T-cell (primary cell): Measurements from ENCODE around the gene CRB1. TPM values are rescaled to one million over a fixed set of nuclear protein-coding genes. Genes with fewer than 3 reads are reported as not detected.

Source experiments
- ATAC-seq, 4 experiments: fragments of 200-7000 bp in 3 of 4; fragments of 150-1000 bp in 1 of 4; cut with Tn5 transposase; replicated peaks in 1 of 4; 1 replicate in 3 of 4; 2 replicates in 1 of 4; pipeline ENCODE4 v1.10.0; 2021; ENCODE audit warnings: moderate library complexity in 3 of 4, mild to moderate bottlenecking in 2 of 4, moderate number of reproducible peaks in 1 of 4
- CTCF ChIA-PET, 2 donors: fragments of 300-600 bp; sonication (Branson Sonifier 250); formaldehyde crosslinking; loops; one replicate each; lab custom pipeline; 2022; ENCODE audit warnings: antibody characterized with exemption in 2 of 2; lab: Charles Lee
- POLR2A ChIA-PET, 2 donors: fragments of 300-600 bp; sonication (Branson Sonifier 250); formaldehyde crosslinking; loops; one replicate each; lab custom pipeline; 2022; ENCODE audit warnings: antibody characterized with exemption in 2 of 2; lab: Charles Lee
- DNase-seq, 35 experiments: peaks; one replicate each; pipeline versions ENCODE4 v3.0.0 to v3.0.0-alpha.2; 2013 to 2023
- H3K27ac ChIP-seq: one replicate; pipeline ENCODE4 v1.5.1; 2013; ENCODE audit warnings: low read length
- H3K27me3 ChIP-seq, 2 experiments: replicated peaks in 1 of 2; 1 replicate in 1 of 2; 2 replicates in 1 of 2; pipeline versions ENCODE4 v1.6.1 to v1.7.0; 2013; ENCODE audit warnings: low read length in 1 of 2, mixed read lengths in 1 of 2; ENCODE audit not compliant: control insufficient read depth in 2 of 2, insufficient read depth in 2 of 2; ENCODE audit errors: extremely low read depth in 1 of 2
- H3K36me3 ChIP-seq, 2 donors: 1 replicate in 1 of 2; 2 replicates in 1 of 2; pipeline versions ENCODE4 v1.6.1 to v1.7.0; 2013; ENCODE audit warnings: low read length in 1 of 2; ENCODE audit not compliant: control insufficient read depth in 2 of 2, insufficient read depth in 1 of 2; ENCODE audit errors: extremely low read depth in 1 of 2
- H3K4me1 ChIP-seq, 2 experiments: 1 replicate in 1 of 2; 2 replicates in 1 of 2; pipeline versions ENCODE4 v1.6.1 to v1.7.0; 2013; ENCODE audit warnings: low read length in 2 of 2, mixed read lengths in 1 of 2; ENCODE audit not compliant: insufficient read depth in 2 of 2, control insufficient read depth in 1 of 2; ENCODE audit errors: extremely low read depth in 1 of 2
- H3K4me3 ChIP-seq, 2 donors: 1 replicate in 1 of 2; 2 replicates in 1 of 2; pipeline versions ENCODE4 v1.5.1 to v1.7.0; 2013; ENCODE audit warnings: mild to moderate bottlenecking in 2 of 2, low read length in 1 of 2, moderate library complexity in 1 of 2; ENCODE audit not compliant: control insufficient read depth in 1 of 2; ENCODE audit errors: extremely low read depth in 1 of 2
- H3K9me3 ChIP-seq: 2 replicates; pipeline ENCODE4 v1.7.0; 2013
- H3K27ac Mint-ChIP-seq, 2 donors: one replicate each; pipeline ENCODE4 v1.8.0; 2020 to 2021; ENCODE audit warnings: mild to moderate bottlenecking in 2 of 2, mixed read lengths in 2 of 2
- H3K27me3 Mint-ChIP-seq, 2 donors: one replicate each; pipeline ENCODE4 v1.8.0; 2021 to 2022; ENCODE audit warnings: mixed read lengths in 2 of 2
- H3K36me3 Mint-ChIP-seq: one replicate; pipeline ENCODE4 v1.8.0; 2021; ENCODE audit warnings: mixed read lengths
- H3K4me1 Mint-ChIP-seq, 3 donors: one replicate each; pipeline ENCODE4 v1.8.0; 2020 to 2022; ENCODE audit warnings: mixed read lengths in 3 of 3, mild to moderate bottlenecking in 1 of 3
- H3K4me3 Mint-ChIP-seq, 3 donors: one replicate each; pipeline ENCODE4 v1.8.0; 2020 to 2022; ENCODE audit warnings: mild to moderate bottlenecking in 3 of 3, mixed read lengths in 3 of 3, moderate library complexity in 3 of 3
- H3K9me3 Mint-ChIP-seq, 3 donors: one replicate each; pipeline ENCODE4 v1.8.0; 2020 to 2022; ENCODE audit warnings: mixed read lengths in 3 of 3
- WGBS: methylation state at CpG from one replicate; pipeline ENCODE4 v1.1.5; 2013; ENCODE audit warnings: missing lambda C conversion rate; ENCODE audit not compliant: insufficient coverage; 5-methylcytosine and 5-hydroxymethylcytosine counted together
- total RNA-seq, 35 experiments: library from RNA in 6 of 35; stranded (reverse) in 6 of 35; fragments of 120-200 nt in 1 of 35; gene quantifications; one replicate each; pipeline versions ENCODE4 v1.2.1 to v1.2.4 and lab custom pipeline; 2013 to 2026

The CRB1 gene
- total RNA-seq, 5 donors from 2014 or later (not counting 1 experiment from before 2014, with no cell fraction given): 0.09 to 0.47 (median 0.33) TPM

- Mint-ChIP-seq H3K36me3 (no peaks in the 10 kb centered on the region), H3K27me3 (peaks cover 0 to 6% of the 10 kb centered on the region in 2 donors), H3K27ac (no peak overlapping the region), H3K9me3 (no peaks in the 10 kb centered on the region), H3K4me1 (no peaks in the 10 kb centered on the region), H3K4me3 (no peak overlapping the region)
- DNase-seq (no peak), ATAC-seq (no peak)
- Histone ChIP-seq H3K27me3 (no peaks in the 10 kb centered on the region), H3K36me3 (no peaks in the 10 kb centered on the region), H3K4me3 (no peak overlapping the region), H3K4me1 (no peaks in the 10 kb centered on the region), H3K9me3 (no peaks in the 10 kb centered on the region), H3K27ac (no peak overlapping the region)
- 100% methylated on average over 4 of the region's 7 CpGs for WGBS
- POLR2A ChIA-PET: no interaction called here
- CTCF ChIA-PET: interaction anchor here in 1 of 2 donors (1.0 kb wide), 1 partner anchor 17 kb away, joined by 3 read pairs; no protein-coding TSS in a partner anchor
These were observed 99.6 kb downstream of the CRB1 start for GRCh38 chr1:197367627-197368026.

GRCh38 chr1:197374428-197374827 is 106.4 kb downstream of the CRB1 start:
- H3K4me1 Mint-ChIP-seq: peaks cover 0 to 7% (median 3%) of the 10 kb centered on the region in 3 donors
- no peaks in the 10 kb centered on the region for H3K36me3 ChIP-seq
- H3K4me1 ChIP-seq: no peaks in the 10 kb centered on the region
- no peak for DNase-seq
- H3K27ac Mint-ChIP-seq: no peak overlapping the region
- POLR2A ChIA-PET: no interaction called here
- no peak overlapping the region for H3K4me3 ChIP-seq
- H3K27me3 ChIP-seq: no peaks in the 10 kb centered on the region
- no peak overlapping the region for H3K4me3 Mint-ChIP-seq
- no peaks in the 10 kb centered on the region for H3K36me3 Mint-ChIP-seq
- no peaks in the 10 kb centered on the region for H3K9me3 Mint-ChIP-seq
- H3K27ac ChIP-seq: no peak overlapping the region
- no peaks in the 10 kb centered on the region for H3K9me3 ChIP-seq
- WGBS: no CpG with 5 or more reads among the region's 1 CpG
- no peaks in the 10 kb centered on the region for H3K27me3 Mint-ChIP-seq
- CTCF ChIA-PET: no interaction called here
- peak in 1 of 4 experiments; percentile 35 for ATAC-seq

GRCh38 chr1:197384471-197384870 is 116.4 kb downstream of the CRB1 start:
- Histone ChIP-seq H3K4me1 (peaks cover 0 to under 1% of the 10 kb centered on the region in 2 experiments), H3K9me3 (no peaks in the 10 kb centered on the region), H3K4me3 (no peak overlapping the region), H3K27me3 (no peaks in the 10 kb centered on the region), H3K36me3 (no peaks in the 10 kb centered on the region), H3K27ac (no peak overlapping the region)
- ATAC-seq: no peak
- WGBS: no CpG with 5 or more reads among the region's 6 CpGs
- Mint-ChIP-seq H3K27me3 (no peaks in the 10 kb centered on the region), H3K4me1 (peaks cover 3% of the 10 kb centered on the region in 3 donors), H3K4me3 (no peak overlapping the region), H3K36me3 (no peaks in the 10 kb centered on the region), H3K9me3 (no peaks in the 10 kb centered on the region), H3K27ac (no peak overlapping the region)
- ChIA-PET POLR2A (no interaction called here), CTCF (interaction anchor here (0.9 to 1.7 kb wide), 2 partner anchors 14 to 16 kb away, joined by 3 to 4 read pairs; no protein-coding TSS in a partner anchor)
- no peak for DNase-seq

GRCh38 chr1:197388801-197389200 is 120.7 kb downstream of the CRB1 start:
- H3K27me3 Mint-ChIP-seq: no peaks in the 10 kb centered on the region
- CTCF ChIA-PET: no interaction called here
- no peaks in the 10 kb centered on the region for H3K36me3 ChIP-seq
- H3K9me3 ChIP-seq: no peaks in the 10 kb centered on the region
- H3K27ac Mint-ChIP-seq: no peak overlapping the region
- DNase-seq (no peak), ATAC-seq (no peak)
- POLR2A ChIA-PET: no interaction called here
- no peak overlapping the region for H3K27ac ChIP-seq
- peaks cover 11 to 36% of the 10 kb centered on the region in 2 experiments for H3K4me1 ChIP-seq
- peaks cover 38 to 42% (median 39%) of the 10 kb centered on the region in 3 donors for H3K4me1 Mint-ChIP-seq
- H3K36me3 Mint-ChIP-seq: no peaks in the 10 kb centered on the region
- H3K4me3 Mint-ChIP-seq: no peak overlapping the region
- no peak overlapping the region for H3K4me3 ChIP-seq
- H3K27me3 ChIP-seq: no peaks in the 10 kb centered on the region
- no peaks in the 10 kb centered on the region for H3K9me3 Mint-ChIP-seq
- no CpG with 5 or more reads among the region's 1 CpG for WGBS

- ChIA-PET POLR2A (no interaction called here), CTCF (interaction anchor here (0.6 to 2.9 kb wide), 4 partner anchors 9 to 1076 kb away, joined by 3 to 26 read pairs (median 10); no protein-coding TSS in a partner anchor)
- H3K9me3 ChIP-seq: no peaks in the 10 kb centered on the region
- Mint-ChIP-seq H3K36me3 (no peaks in the 10 kb centered on the region), H3K4me3 (peak overlapping the region in 2 of 3 donors; percentile 2 to 55), H3K9me3 (no peaks in the 10 kb centered on the region), H3K4me1 (peaks cover 39 to 42% (median 42%) of the 10 kb centered on the region in 3 donors), H3K27me3 (no peaks in the 10 kb centered on the region), H3K27ac (peak overlapping the region; percentile 85 to 87)
- DNase-seq (no peak), ATAC-seq (no peak)
- no peaks in the 10 kb centered on the region for H3K36me3 ChIP-seq
- WGBS: 40% methylated on average over 1 of the region's 2 CpGs
- peak overlapping the region; percentile 63 for H3K27ac ChIP-seq
- H3K27me3 ChIP-seq: no peaks in the 10 kb centered on the region
- no peak overlapping the region for H3K4me3 ChIP-seq
- peaks cover 11 to 39% of the 10 kb centered on the region in 2 experiments for H3K4me1 ChIP-seq
These were observed 122.8 kb downstream of the CRB1 start for GRCh38 chr1:197390856-197391255.

- DNase-seq (peak in 14 of 35 experiments; percentile 2 to 71 (median 17)), ATAC-seq (peak; percentile 90 to 96 (median 91))
- Histone ChIP-seq H3K36me3 (no peaks in the 10 kb centered on the region), H3K4me3 (no peak overlapping the region), H3K27ac (peak overlapping the region; percentile 63), H3K27me3 (no peaks in the 10 kb centered on the region), H3K9me3 (no peaks in the 10 kb centered on the region), H3K4me1 (peaks cover 11 to 39% of the 10 kb centered on the region in 2 experiments)
- H3K9me3 Mint-ChIP-seq: no peaks in the 10 kb centered on the region
- CTCF ChIA-PET: interaction anchor here (0.6 to 2.9 kb wide), 5 partner anchors 8 to 781 kb away, joined by 3 to 26 read pairs (median 4); no protein-coding TSS in a partner anchor
- H3K27me3 Mint-ChIP-seq: no peaks in the 10 kb centered on the region
- H3K36me3 Mint-ChIP-seq: no peaks in the 10 kb centered on the region
- peak overlapping the region in 2 of 3 donors; percentile 2 to 55 for H3K4me3 Mint-ChIP-seq
- peak overlapping the region; percentile 85 to 87 for H3K27ac Mint-ChIP-seq
- H3K4me1 Mint-ChIP-seq: peaks cover 39 to 42% (median 42%) of the 10 kb centered on the region in 3 donors
- no CpG with 5 or more reads among the region's 3 CpGs for WGBS
- POLR2A ChIA-PET: no interaction called here
These were observed 123.5 kb downstream of the CRB1 start for GRCh38 chr1:197391303-197392226.
